DND-41 (cell line): ENCODE results near the gene LRRN4.

Source experiments
- ATAC-seq: fragments of 200-7000 bp; cut with Tn5 transposase; 3 replicates; pipeline ENCODE4 v1.9.1; 2021; ENCODE audit warnings: low read depth; ENCODE audit not compliant: insufficient read depth
- DNase-seq: peaks from one replicate; pipeline ENCODE4 v3.0.0-alpha.2; 2020
- H2AFZ ChIP-seq: 2 replicates; pipeline ENCODE4 v1.6.0; 2012; ENCODE audit warnings: low read depth, low read length
- H3K27ac ChIP-seq: 2 replicates; pipeline ENCODE4 v1.5.1; 2012; ENCODE audit warnings: low read length, inconsistent platforms
- H3K27me3 ChIP-seq: fragments of 200-600 bp; sonication (generic); 2 replicates; pipeline ENCODE4 v1.6.0; 2012; ENCODE audit warnings: low read length, mild to moderate bottlenecking, inconsistent platforms; ENCODE audit not compliant: insufficient read depth, poor library complexity
- H3K36me3 ChIP-seq: 2 replicates; pipeline ENCODE4 v1.5.1; 2012; ENCODE audit warnings: low read length, inconsistent platforms; ENCODE audit not compliant: insufficient read depth
- H3K4me1 ChIP-seq: 2 replicates; pipeline ENCODE4 v1.5.1; 2012; ENCODE audit warnings: mild to moderate bottlenecking, low read length; ENCODE audit not compliant: insufficient read depth
- H3K4me2 ChIP-seq: 2 replicates; pipeline ENCODE4 v1.6.0; 2012; ENCODE audit warnings: mild to moderate bottlenecking, moderate library complexity, low read length, inconsistent platforms; ENCODE audit not compliant: insufficient read depth
- H3K4me3 ChIP-seq, 2 experiments: fragments of 200-600 bp in 1 of 2; shearing (Covaris generic) in 1 of 2; 2 replicates each; pipeline ENCODE4 v1.5.1; 2012 to 2016; ENCODE audit warnings: inconsistent platforms in 2 of 2, low read length in 2 of 2, mild to moderate bottlenecking in 2 of 2, low read depth in 1 of 2, moderate library complexity in 1 of 2
- H3K79me2 ChIP-seq: 2 replicates; pipeline ENCODE4 v1.6.0; 2012; ENCODE audit warnings: low read length, inconsistent platforms; ENCODE audit not compliant: insufficient read depth
- H3K9ac ChIP-seq: 2 replicates; pipeline ENCODE4 v1.6.0; 2012; ENCODE audit warnings: low read depth, mild to moderate bottlenecking, inconsistent platforms, low read length, moderate library complexity
- H3K9me3 ChIP-seq: 2 replicates; pipeline ENCODE4 v1.5.1; 2012; ENCODE audit warnings: low read length, moderate library complexity, mild to moderate bottlenecking, inconsistent platforms; ENCODE audit not compliant: insufficient read depth, severe bottlenecking
- H4K20me1 ChIP-seq: 2 replicates; pipeline ENCODE4 v1.6.0; 2012; ENCODE audit warnings: low read length; ENCODE audit not compliant: insufficient read depth
- EZH2 ChIP-seq: IDR thresholded peaks from 3 replicates; pipeline ENCODE4 v1.6.1; 2012; ENCODE audit warnings: borderline replicate concordance, low read depth, mild to moderate bottlenecking, moderate library complexity, low read length, inconsistent platforms; ENCODE audit not compliant: severe bottlenecking
- TF ChIP-seq, protein P1 (sequence below): IDR thresholded peaks from 2 replicates; pipeline ENCODE4 v1.5.1; 2012; ENCODE audit warnings: borderline replicate concordance, low read length, moderate library complexity, mild to moderate bottlenecking; ENCODE audit not compliant: poor library complexity, severe bottlenecking; ENCODE audit errors: extremely low read depth

The LRRN4 gene

DNA sequence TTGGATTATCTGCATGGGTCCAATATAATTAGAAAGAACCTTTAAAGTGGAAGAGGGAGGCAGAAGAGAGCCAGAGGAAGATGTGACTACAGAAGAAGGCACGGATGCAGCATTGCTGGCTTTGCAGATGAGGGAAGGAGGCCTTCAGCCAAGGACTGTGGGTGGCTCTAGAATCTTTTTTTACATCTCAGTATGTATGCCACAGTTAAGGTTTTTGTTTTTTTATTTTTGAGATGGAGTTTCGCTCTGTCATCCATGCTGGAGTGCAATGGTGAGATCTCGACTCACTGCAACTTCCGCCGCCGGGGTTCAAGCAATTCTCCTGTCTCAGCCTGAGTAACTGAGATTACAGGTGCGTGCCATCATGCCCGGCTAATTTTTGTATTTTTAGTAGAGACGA is 54.1 kb downstream of the LRRN4 start:
- H3K36me3 ChIP-seq = peaks cover 37% of the 10 kb centered on the region
- H3K4me3 ChIP-seq = no peak overlapping the region
- peaks cover 13% of the 10 kb centered on the region for H3K4me1 ChIP-seq
- H2AFZ ChIP-seq = no peak overlapping the region
- H4K20me1 ChIP-seq = no peaks in the 10 kb centered on the region
- H3K27me3 ChIP-seq = no peaks in the 10 kb centered on the region
- H3K9me3 ChIP-seq = no peaks in the 10 kb centered on the region
- H3K27ac ChIP-seq = no peak overlapping the region
- no peak overlapping the region for H3K4me2 ChIP-seq
- H3K9ac ChIP-seq = no peak overlapping the region
- ATAC-seq = no peak
- DNase-seq = no peak
- TF ChIP-seq, protein P1, sequence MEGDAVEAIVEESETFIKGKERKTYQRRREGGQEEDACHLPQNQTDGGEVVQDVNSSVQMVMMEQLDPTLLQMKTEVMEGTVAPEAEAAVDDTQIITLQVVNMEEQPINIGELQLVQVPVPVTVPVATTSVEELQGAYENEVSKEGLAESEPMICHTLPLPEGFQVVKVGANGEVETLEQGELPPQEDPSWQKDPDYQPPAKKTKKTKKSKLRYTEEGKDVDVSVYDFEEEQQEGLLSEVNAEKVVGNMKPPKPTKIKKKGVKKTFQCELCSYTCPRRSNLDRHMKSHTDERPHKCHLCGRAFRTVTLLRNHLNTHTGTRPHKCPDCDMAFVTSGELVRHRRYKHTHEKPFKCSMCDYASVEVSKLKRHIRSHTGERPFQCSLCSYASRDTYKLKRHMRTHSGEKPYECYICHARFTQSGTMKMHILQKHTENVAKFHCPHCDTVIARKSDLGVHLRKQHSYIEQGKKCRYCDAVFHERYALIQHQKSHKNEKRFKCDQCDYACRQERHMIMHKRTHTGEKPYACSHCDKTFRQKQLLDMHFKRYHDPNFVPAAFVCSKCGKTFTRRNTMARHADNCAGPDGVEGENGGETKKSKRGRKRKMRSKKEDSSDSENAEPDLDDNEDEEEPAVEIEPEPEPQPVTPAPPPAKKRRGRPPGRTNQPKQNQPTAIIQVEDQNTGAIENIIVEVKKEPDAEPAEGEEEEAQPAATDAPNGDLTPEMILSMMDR = no peak
- TF ChIP-seq EZH2 = no peak
- peaks cover 5% of the 10 kb centered on the region; the same call in 1 of the 2 replicates for H3K79me2 ChIP-seq

DNA sequence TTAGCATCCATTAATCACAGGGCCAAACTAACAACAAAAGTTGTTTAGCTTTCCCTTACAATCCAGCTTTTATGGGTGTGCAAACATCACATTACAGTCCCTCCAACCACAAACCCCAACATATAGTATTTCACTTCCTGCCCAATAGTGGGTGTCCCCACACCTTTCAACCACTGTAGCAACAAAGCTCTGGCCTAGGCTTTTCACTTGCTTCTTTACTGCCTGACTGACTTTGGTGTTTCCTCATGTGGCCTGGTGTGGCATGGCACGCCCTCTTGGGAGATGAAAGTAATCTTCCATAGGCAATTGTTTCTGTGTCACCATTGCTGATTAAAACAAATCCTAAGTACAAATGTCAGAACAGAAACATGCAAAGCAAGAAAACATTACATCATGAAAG is 57.1 kb downstream of the LRRN4 start:
- ATAC-seq = peak; percentile 86
- DNase-seq = peak; percentile 50
- H3K27me3 ChIP-seq = no peaks in the 10 kb centered on the region
- H3K9ac ChIP-seq = no peak overlapping the region
- no peaks in the 10 kb centered on the region for H4K20me1 ChIP-seq
- no peaks in the 10 kb centered on the region for H3K79me2 ChIP-seq
- peaks cover 2% of the 10 kb centered on the region; the same call in 1 of the 2 replicates for H3K4me1 ChIP-seq
- peaks cover 66% of the 10 kb centered on the region for H3K36me3 ChIP-seq
- no peak overlapping the region for H3K27ac ChIP-seq
- TF ChIP-seq EZH2 = no peak
- TF ChIP-seq, protein P1 = no peak
- no peak overlapping the region for H3K4me2 ChIP-seq
- H2AFZ ChIP-seq = no peak overlapping the region
- H3K4me3 ChIP-seq = no peak overlapping the region
- no peaks in the 10 kb centered on the region for H3K9me3 ChIP-seq

DNA sequence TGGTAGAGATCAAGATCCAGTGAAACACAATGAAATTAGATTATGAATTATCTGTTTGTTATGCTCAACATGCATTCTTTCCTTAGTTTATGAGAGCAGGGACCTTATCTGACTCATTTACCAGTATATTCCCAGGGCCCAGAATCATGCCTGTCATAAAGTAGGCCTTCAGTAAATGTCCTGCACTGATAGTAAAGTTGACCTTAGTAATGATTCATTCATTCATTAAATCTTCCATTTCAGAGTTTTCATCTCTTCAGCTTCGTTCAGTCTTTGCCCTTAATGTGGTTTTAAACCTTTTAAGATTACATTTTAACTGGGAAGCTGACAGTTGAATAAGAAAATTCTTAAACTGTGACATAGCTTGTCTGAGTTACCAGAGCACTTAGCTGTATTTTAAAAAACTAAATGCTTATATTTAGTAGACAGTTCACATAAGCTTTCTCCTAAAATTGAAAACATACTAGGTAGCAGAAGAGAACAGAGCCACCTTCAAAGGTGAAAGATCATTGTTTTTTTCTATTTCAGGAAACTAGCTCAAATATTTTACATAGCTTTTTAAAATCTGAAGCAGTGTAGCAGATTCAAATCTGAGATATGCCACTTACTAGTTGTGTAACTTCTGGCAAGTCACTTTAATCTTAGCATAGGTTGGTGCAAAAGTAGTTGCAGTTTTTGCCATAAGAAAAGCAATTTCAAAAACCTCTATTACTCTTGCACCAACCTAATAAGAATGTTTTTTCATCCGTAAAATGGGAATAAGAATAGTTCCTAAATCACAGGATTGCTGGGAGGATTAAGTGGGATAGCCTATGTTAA is 62.0 kb downstream of the LRRN4 start:
- H3K9me3 ChIP-seq = no peaks in the 10 kb centered on the region
- H2AFZ ChIP-seq = no peak overlapping the region
- no peak overlapping the region for H3K4me2 ChIP-seq
- peaks cover 1% of the 10 kb centered on the region; the same call in 1 of the 2 replicates for H3K4me1 ChIP-seq
- no peaks in the 10 kb centered on the region for H4K20me1 ChIP-seq
- no peaks in the 10 kb centered on the region for H3K27me3 ChIP-seq
- peaks cover 93% of the 10 kb centered on the region for H3K36me3 ChIP-seq
- H3K9ac ChIP-seq = no peak overlapping the region
- no peak for ATAC-seq
- H3K4me3 ChIP-seq = no peak overlapping the region
- TF ChIP-seq EZH2 = no peak
- TF ChIP-seq, protein P1 = no peak
- no peak for DNase-seq
- H3K27ac ChIP-seq = no peak overlapping the region
- H3K79me2 ChIP-seq = no peaks in the 10 kb centered on the region
